HepG2 (cell line): ENCODE results near the gene ELAPOR1.

Experiments
- EP300 ChIP-seq, 3 experiments: sonication (generic) in 1 of 3; formaldehyde crosslinking in 1 of 3; IDR thresholded peaks; 2 replicates each; pipeline versions ENCODE4 v1.5.1 to v1.6.1; 2011 to 2020; ENCODE audit warnings: low read depth in 2 of 3, low read length in 2 of 3, borderline replicate concordance in 1 of 3, improper control_type of control experiment in 1 of 3, mild to moderate bottlenecking in 1 of 3, missing genetic modification reagents in 1 of 3, moderate library complexity in 1 of 3
- GABPA ChIP-seq, 2 experiments: IDR thresholded peaks; 2 replicates each; pipeline ENCODE4 v1.6.1; 2011 to 2016; ENCODE audit warnings: low read depth in 2 of 2, low read length in 1 of 2, missing biosample characterization in 1 of 2, missing genetic modification characterization in 1 of 2
- RAD21 ChIP-seq: fragments of 450-650 bp; formaldehyde crosslinking; IDR thresholded peaks from 2 replicates; pipeline ENCODE4 v1.5.0; 2020; ENCODE audit warnings: mild to moderate bottlenecking
- ZNF253 ChIP-seq: sonication (generic); formaldehyde crosslinking; IDR thresholded peaks from 2 replicates; pipeline ENCODE4 v1.8.0; 2022; ENCODE audit warnings: mild to moderate bottlenecking, missing genetic modification reagents, borderline replicate concordance
- TF ChIP-seq, protein P1 (sequence below): sonication (generic); formaldehyde crosslinking; IDR thresholded peaks from 2 replicates; pipeline ENCODE4 v1.5.0; 2020; ENCODE audit warnings: missing genetic modification reagents
- TF ChIP-seq, protein P2 (sequence below): IDR thresholded peaks from 2 replicates; pipeline ENCODE4 v1.6.1; 2018; ENCODE audit warnings: missing genetic modification reagents, mild to moderate bottlenecking, missing compliant biosample characterization
- TF ChIP-seq, protein P3 (sequence below): sonication (generic); formaldehyde crosslinking; IDR thresholded peaks from 2 replicates; pipeline ENCODE4 v1.4.0; 2020; ENCODE audit warnings: missing genetic modification reagents

DNA sequence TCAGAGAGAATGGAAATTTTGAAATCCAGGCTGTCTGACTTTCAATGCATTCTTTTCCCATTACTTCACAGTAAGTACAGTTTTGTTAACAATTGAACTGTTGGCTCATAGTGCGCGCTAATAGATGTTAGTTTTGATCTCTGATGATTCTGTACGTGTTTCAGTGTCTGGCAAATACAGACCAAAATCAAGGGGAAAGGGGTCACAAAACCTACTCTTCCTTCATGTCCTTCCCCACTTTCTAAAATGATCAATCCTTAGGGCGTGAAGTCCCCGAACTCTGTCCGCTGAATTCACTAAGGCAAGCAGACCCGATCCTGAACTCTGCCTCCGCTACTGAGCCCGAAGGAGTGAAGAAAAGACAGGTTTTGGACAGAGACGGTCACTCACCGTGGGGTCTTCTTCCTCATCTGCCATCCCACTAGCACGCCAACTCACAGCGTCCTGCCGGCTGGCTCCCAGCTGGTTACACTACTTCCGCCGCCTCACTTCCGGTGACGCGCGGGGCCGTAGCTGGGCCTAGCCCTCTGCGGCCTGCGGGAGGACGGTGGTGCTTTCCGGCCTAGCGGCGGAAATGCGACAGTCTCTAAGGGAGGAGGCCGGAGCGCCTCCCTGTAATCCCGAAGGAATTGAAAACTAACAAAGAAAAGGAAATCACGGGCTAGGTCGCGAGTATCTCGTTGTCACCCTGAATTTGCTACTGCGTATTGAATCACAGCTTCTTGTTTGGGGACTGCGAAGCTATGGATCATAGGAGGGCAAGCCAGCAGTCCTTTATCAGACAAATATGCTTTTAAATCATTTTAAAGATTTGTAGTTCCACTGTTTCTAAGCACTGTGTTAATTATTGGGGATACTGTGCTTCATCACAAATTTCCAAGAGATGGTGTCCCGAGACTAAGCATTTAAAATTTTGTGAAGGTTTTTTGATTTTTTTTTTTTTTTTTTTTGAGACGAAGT, 38.1 kb upstream of the ELAPOR1 start, which contains the start of gene TAF13:
- peak; percentile 9; the same call in 1 of the 2 replicates for TF ChIP-seq RAD21
- no peak for TF ChIP-seq ZNF253 (CRISPR knock-in tag)
- TF ChIP-seq, protein P1, sequence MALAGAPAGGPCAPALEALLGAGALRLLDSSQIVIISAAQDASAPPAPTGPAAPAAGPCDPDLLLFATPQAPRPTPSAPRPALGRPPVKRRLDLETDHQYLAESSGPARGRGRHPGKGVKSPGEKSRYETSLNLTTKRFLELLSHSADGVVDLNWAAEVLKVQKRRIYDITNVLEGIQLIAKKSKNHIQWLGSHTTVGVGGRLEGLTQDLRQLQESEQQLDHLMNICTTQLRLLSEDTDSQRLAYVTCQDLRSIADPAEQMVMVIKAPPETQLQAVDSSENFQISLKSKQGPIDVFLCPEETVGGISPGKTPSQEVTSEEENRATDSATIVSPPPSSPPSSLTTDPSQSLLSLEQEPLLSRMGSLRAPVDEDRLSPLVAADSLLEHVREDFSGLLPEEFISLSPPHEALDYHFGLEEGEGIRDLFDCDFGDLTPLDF: 0 out of 2 replicates have a peak, but pooled peaks have one; percentile 25
- no peak for TF ChIP-seq EP300 (IDR thresholded peaks at IDR 0.05; ENCODE audit: low read depth in 2 of 2, low read length in 2 of 2)
- peak; percentile 55; the same call in 1 of the 2 replicates for TF ChIP-seq EP300 (CRISPR knock-in tag; IDR thresholded peaks at IDR 0.05; ENCODE audit: borderline replicate concordance)
- TF ChIP-seq, protein P2, sequence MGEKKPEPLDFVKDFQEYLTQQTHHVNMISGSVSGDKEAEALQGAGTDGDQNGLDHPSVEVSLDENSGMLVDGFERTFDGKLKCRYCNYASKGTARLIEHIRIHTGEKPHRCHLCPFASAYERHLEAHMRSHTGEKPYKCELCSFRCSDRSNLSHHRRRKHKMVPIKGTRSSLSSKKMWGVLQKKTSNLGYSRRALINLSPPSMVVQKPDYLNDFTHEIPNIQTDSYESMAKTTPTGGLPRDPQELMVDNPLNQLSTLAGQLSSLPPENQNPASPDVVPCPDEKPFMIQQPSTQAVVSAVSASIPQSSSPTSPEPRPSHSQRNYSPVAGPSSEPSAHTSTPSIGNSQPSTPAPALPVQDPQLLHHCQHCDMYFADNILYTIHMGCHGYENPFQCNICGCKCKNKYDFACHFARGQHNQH (CRISPR knock-in tag): peak; percentile 91; the same call in 1 of the 2 replicates
- TF ChIP-seq, protein P3, sequence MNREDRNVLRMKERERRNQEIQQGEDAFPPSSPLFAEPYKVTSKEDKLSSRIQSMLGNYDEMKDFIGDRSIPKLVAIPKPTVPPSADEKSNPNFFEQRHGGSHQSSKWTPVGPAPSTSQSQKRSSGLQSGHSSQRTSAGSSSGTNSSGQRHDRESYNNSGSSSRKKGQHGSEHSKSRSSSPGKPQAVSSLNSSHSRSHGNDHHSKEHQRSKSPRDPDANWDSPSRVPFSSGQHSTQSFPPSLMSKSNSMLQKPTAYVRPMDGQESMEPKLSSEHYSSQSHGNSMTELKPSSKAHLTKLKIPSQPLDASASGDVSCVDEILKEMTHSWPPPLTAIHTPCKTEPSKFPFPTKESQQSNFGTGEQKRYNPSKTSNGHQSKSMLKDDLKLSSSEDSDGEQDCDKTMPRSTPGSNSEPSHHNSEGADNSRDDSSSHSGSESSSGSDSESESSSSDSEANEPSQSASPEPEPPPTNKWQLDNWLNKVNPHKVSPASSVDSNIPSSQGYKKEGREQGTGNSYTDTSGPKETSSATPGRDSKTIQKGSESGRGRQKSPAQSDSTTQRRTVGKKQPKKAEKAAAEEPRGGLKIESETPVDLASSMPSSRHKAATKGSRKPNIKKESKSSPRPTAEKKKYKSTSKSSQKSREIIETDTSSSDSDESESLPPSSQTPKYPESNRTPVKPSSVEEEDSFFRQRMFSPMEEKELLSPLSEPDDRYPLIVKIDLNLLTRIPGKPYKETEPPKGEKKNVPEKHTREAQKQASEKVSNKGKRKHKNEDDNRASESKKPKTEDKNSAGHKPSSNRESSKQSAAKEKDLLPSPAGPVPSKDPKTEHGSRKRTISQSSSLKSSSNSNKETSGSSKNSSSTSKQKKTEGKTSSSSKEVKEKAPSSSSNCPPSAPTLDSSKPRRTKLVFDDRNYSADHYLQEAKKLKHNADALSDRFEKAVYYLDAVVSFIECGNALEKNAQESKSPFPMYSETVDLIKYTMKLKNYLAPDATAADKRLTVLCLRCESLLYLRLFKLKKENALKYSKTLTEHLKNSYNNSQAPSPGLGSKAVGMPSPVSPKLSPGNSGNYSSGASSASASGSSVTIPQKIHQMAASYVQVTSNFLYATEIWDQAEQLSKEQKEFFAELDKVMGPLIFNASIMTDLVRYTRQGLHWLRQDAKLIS (CRISPR knock-in tag): no peak
- peak; percentile 96 for TF ChIP-seq GABPA (IDR thresholded peaks at IDR 0.05; ENCODE audit: low read depth, low read length)
- TF ChIP-seq GABPA (CRISPR knock-in tag; IDR thresholded peaks at IDR 0.05; ENCODE audit: low read depth): peak; percentile 100
